Endothelial cell (in vitro differentiated cells): ENCODE measurements around the gene HMOX1. TPM values are rescaled to one million over a fixed set of nuclear protein-coding genes. Genes with fewer than 3 reads are reported as not detected.

Source experiments
- DNase-seq: peaks from one replicate; pipeline ENCODE4 v3.0.0; 2021; ENCODE audit warnings: low spot score
- H3K27ac Mint-ChIP-seq: one replicate; pipeline ENCODE4 v1.8.0; 2021; ENCODE audit warnings: mixed read lengths, inconsistent platforms; ENCODE audit not compliant: unreplicated experiment
- H3K27me3 Mint-ChIP-seq: one replicate; pipeline ENCODE4 v1.8.0; 2021; ENCODE audit warnings: mild to moderate bottlenecking, moderate library complexity, mixed read lengths, inconsistent platforms; ENCODE audit not compliant: unreplicated experiment
- H3K36me3 Mint-ChIP-seq: one replicate; pipeline ENCODE4 v1.8.0; 2021; ENCODE audit warnings: mild to moderate bottlenecking, low read depth, mixed read lengths, inconsistent platforms; ENCODE audit not compliant: unreplicated experiment
- H3K4me1 Mint-ChIP-seq: one replicate; pipeline ENCODE4 v1.8.0; 2021; ENCODE audit warnings: mild to moderate bottlenecking, mixed read lengths, inconsistent platforms; ENCODE audit not compliant: unreplicated experiment
- H3K4me3 Mint-ChIP-seq: one replicate; pipeline ENCODE4 v1.8.0; 2021; ENCODE audit warnings: mild to moderate bottlenecking, mixed read lengths, inconsistent platforms; ENCODE audit not compliant: unreplicated experiment
- H3K9me3 Mint-ChIP-seq: one replicate; pipeline ENCODE4 v1.8.0; 2021; ENCODE audit warnings: mixed read lengths, inconsistent platforms; ENCODE audit not compliant: unreplicated experiment
- CTCF ChIP-seq: fragments of 200-600 bp; sonication (generic); IDR thresholded peaks from one replicate; pipeline ENCODE4 v1.5.0; 2021; ENCODE audit warnings: antibody characterized with exemption; ENCODE audit not compliant: unreplicated experiment
- total RNA-seq: library from RNA; stranded (reverse); fragmentation: NEBNext Ultra II Directional; extraction: Animal tissue kit (Norgen Biotek cat#: 25700); gene quantifications from one replicate; pipeline ENCODE4 v1.2.1, GENCODE V29; 2021; ENCODE audit not compliant: unreplicated experiment

Gene HMOX1
- total RNA-seq, 1 donor from 2014 or later, result 17.5 TPM

GRCh38 chr22:35349704-35350538 lies 31.0 kb upstream of the HMOX1 start:
- no peak for DNase-seq
- H3K4me1 Mint-ChIP-seq, result peaks cover 4% of the 10 kb centered on the region
- H3K4me3 Mint-ChIP-seq, result no peak overlapping the region
- no peaks in the 10 kb centered on the region for H3K9me3 Mint-ChIP-seq
- TF ChIP-seq CTCF, result no peak
- peaks cover 3% of the 10 kb centered on the region for H3K27me3 Mint-ChIP-seq
- H3K27ac Mint-ChIP-seq, result no peak overlapping the region
- no peaks in the 10 kb centered on the region for H3K36me3 Mint-ChIP-seq

GRCh38 chr22:35350539-35351503 lies 30.1 kb upstream of the HMOX1 start:
- H3K36me3 Mint-ChIP-seq, result no peaks in the 10 kb centered on the region
- peak; percentile 66 for TF ChIP-seq CTCF

GRCh38 chr22:35352214-35353111 lies 28.4 kb upstream of the HMOX1 start:
- Mint-ChIP-seq H3K4me1 (peaks cover 8% of the 10 kb centered on the region), H3K27ac (no peak overlapping the region), H3K36me3 (no peaks in the 10 kb centered on the region), H3K9me3 (no peaks in the 10 kb centered on the region), H3K27me3 (peaks cover 1% of the 10 kb centered on the region), H3K4me3 (no peak overlapping the region)
- DNase-seq, result peak; percentile 49
- no peak for TF ChIP-seq CTCF

More at GRCh38 chr22:35350539-35351503, 30.1 kb upstream of the HMOX1 start:
- no peaks in the 10 kb centered on the region for H3K9me3 Mint-ChIP-seq
- no peak overlapping the region for H3K27ac Mint-ChIP-seq
- DNase-seq, result peak; percentile 91
- peaks cover 3% of the 10 kb centered on the region for H3K27me3 Mint-ChIP-seq
- peaks cover 8% of the 10 kb centered on the region for H3K4me1 Mint-ChIP-seq
- peak overlapping the region; percentile 85 for H3K4me3 Mint-ChIP-seq

GRCh38 chr22:35353318-35353717 lies 27.6 kb upstream of the HMOX1 start:
- DNase-seq, result no peak
- Mint-ChIP-seq H3K36me3 (no peaks in the 10 kb centered on the region), H3K27me3 (peaks cover 1% of the 10 kb centered on the region), H3K4me3 (no peak overlapping the region), H3K4me1 (peaks cover 8% of the 10 kb centered on the region), H3K27ac (no peak overlapping the region), H3K9me3 (no peaks in the 10 kb centered on the region)
- TF ChIP-seq CTCF, result no peak
